GM23248 (cell line): Measurements from ENCODE around the gene RAPGEF4. TPM values are rescaled to one million over a fixed set of nuclear protein-coding genes. Genes with fewer than 3 reads are reported as not detected.
A peak's percentile ranks its signal among the peaks of the same experiment; 100 is the strongest.

Source experiments
- DNase-seq: peaks from one replicate; pipeline ENCODE4 v3.0.0-alpha.2; 2015
- H2AFZ ChIP-seq: fragments of 200-600 bp; sonication (generic); 2 replicates; pipeline ENCODE4 v1.6.1; 2016; ENCODE audit warnings: antibody characterized with exemption
- H3F3A ChIP-seq: fragments of 200-600 bp; sonication (generic); 2 replicates; pipeline ENCODE4 v1.6.1; 2016; ENCODE audit warnings: mild to moderate bottlenecking, antibody characterized with exemption, mixed run types; ENCODE audit not compliant: insufficient read depth
- H3K27ac ChIP-seq: fragments of 200-600 bp; sonication (generic); 2 replicates; pipeline ENCODE4 v1.5.1; 2016; ENCODE audit warnings: mild to moderate bottlenecking
- H3K27me3 ChIP-seq: fragments of 200-600 bp; sonication (generic); replicated peaks from 2 replicates; pipeline ENCODE4 v1.6.1; 2016; ENCODE audit warnings: mild to moderate bottlenecking; ENCODE audit not compliant: insufficient read depth
- H3K36me3 ChIP-seq: fragments of 200-600 bp; sonication (generic); 2 replicates; pipeline ENCODE4 v1.6.1; 2016; ENCODE audit warnings: low read depth, mild to moderate bottlenecking
- H3K4me1 ChIP-seq: fragments of 200-600 bp; sonication (generic); 2 replicates; pipeline ENCODE4 v1.6.1; 2016; ENCODE audit warnings: mild to moderate bottlenecking; ENCODE audit not compliant: insufficient read depth
- H3K4me2 ChIP-seq: fragments of 200-600 bp; sonication (generic); one replicate; pipeline ENCODE4 v1.6.1; 2016; ENCODE audit warnings: mild to moderate bottlenecking; ENCODE audit not compliant: unreplicated experiment
- H3K4me3 ChIP-seq: fragments of 200-600 bp; sonication (generic); 2 replicates; pipeline ENCODE4 v1.5.1; 2016; ENCODE audit warnings: mild to moderate bottlenecking
- H3K79me2 ChIP-seq: fragments of 200-600 bp; sonication (generic); 2 replicates; pipeline ENCODE4 v1.6.1; 2016; ENCODE audit warnings: mild to moderate bottlenecking; ENCODE audit not compliant: insufficient read depth
- H3K9ac ChIP-seq: fragments of 200-600 bp; sonication (generic); 2 replicates; pipeline ENCODE4 v1.6.1; 2016; ENCODE audit warnings: mild to moderate bottlenecking
- H3K9me2 ChIP-seq: fragments of 200-600 bp; sonication (generic); 2 replicates; pipeline ENCODE4 v1.6.1; 2016; ENCODE audit warnings: mixed run types, mild to moderate bottlenecking, moderate library complexity; ENCODE audit not compliant: insufficient read depth
- H3K9me3 ChIP-seq: fragments of 200-600 bp; sonication (generic); one replicate; pipeline ENCODE4 v1.6.1; 2017; ENCODE audit warnings: low read depth
- H4K20me1 ChIP-seq: fragments of 200-600 bp; sonication (generic); 2 replicates; pipeline ENCODE4 v1.6.0; 2016; ENCODE audit not compliant: insufficient read depth
- EZH2 ChIP-seq: fragments of 200-600 bp; sonication (generic); IDR thresholded peaks from 2 replicates; pipeline ENCODE4 v1.6.1; 2018; ENCODE audit warnings: antibody characterized with exemption, mild to moderate bottlenecking; ENCODE audit not compliant: insufficient read depth, poor library complexity, severe bottlenecking
- EZH2phosphoT487 ChIP-seq: fragments of 200-600 bp; sonication (generic); IDR thresholded peaks from 2 replicates; pipeline ENCODE4 v1.6.1; 2018; ENCODE audit warnings: antibody characterized with exemption, moderate library complexity, mild to moderate bottlenecking, low read depth; ENCODE audit not compliant: insufficient read depth
- WGBS, 2 experiments: methylation state at CpG; one replicate each; pipeline ENCODE4 v1.1.6; 2015 to 2017; ENCODE audit warnings: low lambda C conversion rate in 2 of 2, low coverage in 1 of 2; ENCODE audit errors: missing lambda C conversion rate in 2 of 2; 5-methylcytosine and 5-hydroxymethylcytosine counted together
- in situ Hi-C: fragments of 300-500 bp; cut with MboI; formaldehyde crosslinking; loops from 2 replicates; pipeline ENCODE4 v1.15.0; 2020
- polyA plus RNA-seq: library from polyadenylated mRNA; unstranded; fragments of >200 nt; fragmentation: Nextera tagmentation; extraction: Ambion mirVana; gene quantifications from 2 replicates; pipeline ENCODE4 v1.2.1, GENCODE V29; 2016
- total RNA-seq: library from RNA; depleted of rRNA; stranded (reverse); fragments of >200 nt; shearing (Covaris generic); gene quantifications from 2 replicates; pipeline ENCODE4 v1.2.3, GENCODE V29; 2014

Gene RAPGEF4
- total and polyA plus RNA-seq, 2 experiments from 2014 or later, result 2.2 TPM; not detected in 1

- H2AFZ ChIP-seq, result peak overlapping the region; percentile 28; the same call in 1 of the 2 replicates
- WGBS, 2 experiments, result 29 to 42% methylated on average over 4 of the region's 4 CpGs
- H3K36me3 ChIP-seq, result no peaks in the 10 kb centered on the region
- H3F3A ChIP-seq, result peaks cover 14% of the 10 kb centered on the region; the same call in 1 of the 2 replicates
- no peak overlapping the region for H3K9ac ChIP-seq
- no peak for TF ChIP-seq EZH2
- TF ChIP-seq EZH2phosphoT487, result no peak
- peaks cover 23% of the 10 kb centered on the region for H3K4me1 ChIP-seq
- no peak overlapping the region for H3K4me3 ChIP-seq
- no peaks in the 10 kb centered on the region for H3K79me2 ChIP-seq
- H4K20me1 ChIP-seq, result no peaks in the 10 kb centered on the region
- H3K9me2 ChIP-seq, result no peaks in the 10 kb centered on the region
- peak overlapping the region; percentile 4 for H3K4me2 ChIP-seq
- no peak overlapping the region for H3K27ac ChIP-seq
- peak; percentile 48 for DNase-seq
- no peaks in the 10 kb centered on the region for H3K9me3 ChIP-seq
- H3K27me3 ChIP-seq, result no peaks in the 10 kb centered on the region
- in situ Hi-C loops, result no loop called here
Observed at GRCh38 chr2:173064151-173064805, 328.6 kb downstream of the RAPGEF4 start.

GRCh38 chr2:173066887-173067676 is 331.4 kb downstream of the RAPGEF4 start:
- no peaks in the 10 kb centered on the region for H3K36me3 ChIP-seq
- peaks cover 5% of the 10 kb centered on the region; the same call in 1 of the 2 replicates for H3F3A ChIP-seq
- H3K4me3 ChIP-seq, result no peak overlapping the region
- 58 to 62% methylated on average over 6 of the region's 6 CpGs for WGBS, 2 experiments
- in situ Hi-C loops, result no loop called here
- H3K79me2 ChIP-seq, result no peaks in the 10 kb centered on the region
- no peak overlapping the region for H3K9ac ChIP-seq
- H3K27me3 ChIP-seq, result no peaks in the 10 kb centered on the region
- no peak for DNase-seq
- no peak overlapping the region for H3K4me2 ChIP-seq
- no peak for TF ChIP-seq EZH2
- no peak for TF ChIP-seq EZH2phosphoT487
- no peaks in the 10 kb centered on the region for H3K9me3 ChIP-seq
- H2AFZ ChIP-seq, result no peak overlapping the region
- no peak overlapping the region for H3K27ac ChIP-seq
- H4K20me1 ChIP-seq, result no peaks in the 10 kb centered on the region
- H3K4me1 ChIP-seq, result peaks cover 8% of the 10 kb centered on the region; the same call in 1 of the 2 replicates
- no peaks in the 10 kb centered on the region for H3K9me2 ChIP-seq

- H2AFZ ChIP-seq, result peak overlapping the region; percentile 84
- peak; percentile 36 for DNase-seq
- H3K4me2 ChIP-seq, result peak overlapping the region; percentile 99
- peaks cover 17% of the 10 kb centered on the region for H3F3A ChIP-seq
- H3K27ac ChIP-seq, result peak overlapping the region; percentile 90
- no peaks in the 10 kb centered on the region for H4K20me1 ChIP-seq
- no peaks in the 10 kb centered on the region for H3K36me3 ChIP-seq
- in situ Hi-C loops, result no loop called here
- no peaks in the 10 kb centered on the region for H3K9me2 ChIP-seq
- peak overlapping the region; percentile 97 for H3K9ac ChIP-seq
- H3K27me3 ChIP-seq, result no peaks in the 10 kb centered on the region
- H3K4me3 ChIP-seq, result peak overlapping the region; percentile 81
- peaks cover 27% of the 10 kb centered on the region for H3K4me1 ChIP-seq
- no peaks in the 10 kb centered on the region for H3K9me3 ChIP-seq
- TF ChIP-seq EZH2, result no peak
- TF ChIP-seq EZH2phosphoT487, result no peak
- H3K79me2 ChIP-seq, result peaks cover 35% of the 10 kb centered on the region
- WGBS, 2 experiments, result 13 to 21% methylated on average over 14 to 24 of the region's 25 CpGs
Observed at GRCh38 chr2:173075056-173075780, 339.6 kb downstream of the RAPGEF4 start.

- peaks cover 25% of the 10 kb centered on the region for H3F3A ChIP-seq
- peak within 1 kb of the TSS; percentile 84 for H2AFZ ChIP-seq
- H3K4me1 ChIP-seq, result peaks cover 35% of the 10 kb centered on the region
- H3K9me3 ChIP-seq, result no peaks in the 10 kb centered on the region
- H3K27ac ChIP-seq, result peak within 1 kb of the TSS; percentile 90
- peak; percentile 87 for DNase-seq
- no peaks in the 10 kb centered on the region for H3K27me3 ChIP-seq
- WGBS, 2 experiments, result 0 to 1% methylated on average over 27 to 52 of the region's 106 CpGs
- in situ Hi-C loops, result no loop called here
- peaks cover 35% of the 10 kb centered on the region for H3K79me2 ChIP-seq
- no peaks in the 10 kb centered on the region for H4K20me1 ChIP-seq
- no peaks in the 10 kb centered on the region for H3K36me3 ChIP-seq
- H3K4me2 ChIP-seq, result peak within 1 kb of the TSS; percentile 99
- H3K9ac ChIP-seq, result peak within 1 kb of the TSS; percentile 97
- TF ChIP-seq EZH2 (no peak), EZH2phosphoT487 (no peak)
- H3K9me2 ChIP-seq, result no peaks in the 10 kb centered on the region
- H3K4me3 ChIP-seq, result peak within 1 kb of the TSS; percentile 81
Observed at GRCh38 chr2:173075781-173076580, 340.3 kb downstream of the RAPGEF4 start, which contains the start of gene MAP3K20. TSS of gene MAP3K20 (plus strand) at chr2:173075846. CDS start at chr2:173091032, 15,186 bp downstream.
